Choroid plexus epithelial cell (primary cell): ENCODE measurements around the gene SSNA1.
A peak's percentile ranks its signal among the peaks of the same experiment; 100 is the strongest.

Experiments
- DNase-seq: peaks from one replicate; pipeline ENCODE4 v3.0.0-alpha.2; 2010; ENCODE audit warnings: low read depth
- H3K4me3 ChIP-seq: 2 replicates; pipeline ENCODE4 v1.5.1; 2011; ENCODE audit warnings: low read depth, mild to moderate bottlenecking, control low read depth, low read length, moderate library complexity
- TF ChIP-seq, protein P1 (sequence below): conservative IDR thresholded peaks from 2 replicates; pipeline ENCODE4 v1.5.1; 2011; ENCODE audit warnings: low read depth, mild to moderate bottlenecking, control low read depth, inconsistent platforms, low read length, moderate library complexity

The SSNA1 gene

DNA sequence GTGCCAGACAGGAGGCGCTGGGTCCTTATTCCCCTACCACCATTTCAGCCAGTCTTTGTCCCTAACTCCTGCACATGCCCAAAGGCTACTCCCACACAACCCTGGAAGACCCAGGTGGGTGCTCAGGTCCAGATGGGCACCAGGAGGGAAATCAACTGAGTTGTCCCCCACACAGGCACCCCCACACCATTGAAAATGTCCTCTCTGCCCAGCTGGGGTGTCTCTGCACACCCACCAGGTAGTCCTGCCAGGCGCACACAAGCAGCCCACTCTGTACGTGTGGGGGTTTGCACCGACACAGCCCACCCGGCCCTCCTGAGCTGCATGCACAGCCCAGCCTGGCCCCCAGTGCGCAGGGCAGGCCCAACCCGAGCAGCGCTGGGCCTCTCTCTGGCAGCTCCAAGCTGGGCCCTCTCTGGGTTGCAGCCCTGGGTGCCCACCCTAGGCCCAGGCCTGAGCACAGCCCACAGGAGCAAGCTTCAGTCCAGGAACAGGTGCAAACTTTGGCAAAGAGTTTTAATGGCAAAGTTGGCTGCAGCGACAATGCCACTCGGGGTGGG is 31.4 kb downstream of the SSNA1 start:
- no peak for DNase-seq
- H3K4me3 ChIP-seq, result no peak overlapping the region
- TF ChIP-seq, protein P1, sequence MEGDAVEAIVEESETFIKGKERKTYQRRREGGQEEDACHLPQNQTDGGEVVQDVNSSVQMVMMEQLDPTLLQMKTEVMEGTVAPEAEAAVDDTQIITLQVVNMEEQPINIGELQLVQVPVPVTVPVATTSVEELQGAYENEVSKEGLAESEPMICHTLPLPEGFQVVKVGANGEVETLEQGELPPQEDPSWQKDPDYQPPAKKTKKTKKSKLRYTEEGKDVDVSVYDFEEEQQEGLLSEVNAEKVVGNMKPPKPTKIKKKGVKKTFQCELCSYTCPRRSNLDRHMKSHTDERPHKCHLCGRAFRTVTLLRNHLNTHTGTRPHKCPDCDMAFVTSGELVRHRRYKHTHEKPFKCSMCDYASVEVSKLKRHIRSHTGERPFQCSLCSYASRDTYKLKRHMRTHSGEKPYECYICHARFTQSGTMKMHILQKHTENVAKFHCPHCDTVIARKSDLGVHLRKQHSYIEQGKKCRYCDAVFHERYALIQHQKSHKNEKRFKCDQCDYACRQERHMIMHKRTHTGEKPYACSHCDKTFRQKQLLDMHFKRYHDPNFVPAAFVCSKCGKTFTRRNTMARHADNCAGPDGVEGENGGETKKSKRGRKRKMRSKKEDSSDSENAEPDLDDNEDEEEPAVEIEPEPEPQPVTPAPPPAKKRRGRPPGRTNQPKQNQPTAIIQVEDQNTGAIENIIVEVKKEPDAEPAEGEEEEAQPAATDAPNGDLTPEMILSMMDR, result no peak

DNA sequence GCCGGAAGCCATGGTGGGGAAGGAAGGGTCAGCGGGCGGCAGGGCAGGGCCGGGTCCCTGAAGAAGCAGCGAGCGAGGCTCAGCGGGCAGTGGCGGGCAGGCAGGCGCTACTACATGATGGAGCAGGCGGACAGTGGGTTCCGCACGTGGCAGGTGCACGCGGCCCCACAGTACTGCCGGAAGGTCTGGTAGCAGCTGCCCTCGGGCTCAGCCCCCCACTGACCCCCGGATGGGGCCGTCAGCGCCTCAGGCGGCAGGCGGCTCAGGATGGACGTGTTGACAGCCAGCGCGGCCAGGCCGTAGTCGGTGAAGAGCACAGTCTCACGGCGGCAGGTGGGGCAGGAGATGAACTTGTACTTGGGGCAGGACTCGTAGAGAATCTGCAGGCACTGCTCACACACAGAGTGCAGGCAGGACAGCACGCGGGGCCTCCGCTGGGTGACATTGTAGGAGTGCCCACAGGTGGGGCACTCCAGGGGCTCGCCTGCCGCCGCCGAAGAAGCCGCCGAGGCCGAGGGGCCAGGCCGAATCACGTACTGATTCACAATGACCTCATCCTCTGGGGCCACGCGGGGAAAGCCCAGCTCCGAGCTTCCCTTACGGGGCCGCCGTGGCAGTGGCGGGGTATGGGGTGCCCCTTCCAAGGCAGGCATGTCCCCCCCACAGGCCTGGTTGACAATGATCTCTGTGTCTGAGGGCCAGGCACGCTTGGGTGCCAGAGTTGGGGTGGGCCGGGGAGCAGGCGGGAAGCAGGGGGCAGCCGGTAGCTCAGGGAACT is 32.0 kb downstream of the SSNA1 start:
- no peak overlapping the region for H3K4me3 ChIP-seq
- no peak for DNase-seq
- TF ChIP-seq, protein P1, result no peak

DNA sequence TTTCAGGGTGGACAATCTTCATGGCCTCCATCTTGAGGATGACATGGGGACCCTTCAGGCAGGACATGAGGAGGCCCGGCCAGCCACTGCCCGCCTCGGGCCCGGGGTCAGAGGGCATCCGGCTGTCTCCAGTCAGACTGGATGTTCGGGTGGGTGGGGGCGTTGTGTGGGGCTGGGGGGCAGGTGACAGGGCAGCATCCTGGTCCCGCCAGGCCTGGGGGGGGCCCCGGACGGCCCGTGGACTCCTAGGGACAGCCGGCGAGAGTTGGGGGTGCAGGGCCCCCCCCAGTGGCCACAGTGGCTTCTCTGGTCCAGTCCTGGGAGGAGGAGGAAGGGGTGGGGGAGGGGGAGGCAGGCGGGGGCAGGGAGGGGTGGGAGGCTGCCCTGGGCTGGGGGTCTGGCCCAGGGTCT is 32.6 kb downstream of the SSNA1 start:
- H3K4me3 ChIP-seq, result no peak overlapping the region
- no peak for DNase-seq
- TF ChIP-seq, protein P1, result no peak

DNA sequence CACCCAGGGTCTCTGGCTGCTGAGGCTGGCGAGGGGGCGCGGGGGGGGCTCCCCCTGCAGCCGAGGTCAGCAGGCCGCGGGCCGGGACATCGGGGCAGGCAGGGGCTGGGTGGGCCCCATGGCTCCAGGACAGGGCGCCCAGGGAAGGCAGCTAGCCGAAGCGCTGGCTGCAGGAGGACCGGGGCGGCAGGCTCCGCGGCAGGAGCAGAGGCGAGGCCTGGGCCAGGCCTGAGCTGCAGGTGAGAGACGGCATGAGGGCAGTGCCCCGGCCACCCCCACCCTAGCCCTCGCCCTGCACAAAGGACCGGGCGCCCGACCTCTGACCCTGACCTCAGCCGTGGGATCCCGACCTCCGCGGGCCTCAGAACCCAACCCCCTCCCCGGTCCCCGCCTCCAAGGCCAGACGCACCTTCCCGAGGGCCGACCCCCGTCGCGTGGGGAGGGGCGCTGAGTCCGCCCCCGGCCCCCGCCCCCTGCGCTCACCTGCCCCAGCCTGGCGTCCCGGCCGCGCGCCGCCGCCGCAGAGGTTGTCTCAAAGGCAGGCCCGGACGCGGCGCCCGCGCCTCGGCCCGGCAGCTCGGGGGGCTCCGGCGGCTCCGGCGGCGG is 33.1 kb downstream of the SSNA1 start:
- TF ChIP-seq, protein P1, result no peak
- peak overlapping the region; percentile 5 for H3K4me3 ChIP-seq
- DNase-seq, result no peak

DNA sequence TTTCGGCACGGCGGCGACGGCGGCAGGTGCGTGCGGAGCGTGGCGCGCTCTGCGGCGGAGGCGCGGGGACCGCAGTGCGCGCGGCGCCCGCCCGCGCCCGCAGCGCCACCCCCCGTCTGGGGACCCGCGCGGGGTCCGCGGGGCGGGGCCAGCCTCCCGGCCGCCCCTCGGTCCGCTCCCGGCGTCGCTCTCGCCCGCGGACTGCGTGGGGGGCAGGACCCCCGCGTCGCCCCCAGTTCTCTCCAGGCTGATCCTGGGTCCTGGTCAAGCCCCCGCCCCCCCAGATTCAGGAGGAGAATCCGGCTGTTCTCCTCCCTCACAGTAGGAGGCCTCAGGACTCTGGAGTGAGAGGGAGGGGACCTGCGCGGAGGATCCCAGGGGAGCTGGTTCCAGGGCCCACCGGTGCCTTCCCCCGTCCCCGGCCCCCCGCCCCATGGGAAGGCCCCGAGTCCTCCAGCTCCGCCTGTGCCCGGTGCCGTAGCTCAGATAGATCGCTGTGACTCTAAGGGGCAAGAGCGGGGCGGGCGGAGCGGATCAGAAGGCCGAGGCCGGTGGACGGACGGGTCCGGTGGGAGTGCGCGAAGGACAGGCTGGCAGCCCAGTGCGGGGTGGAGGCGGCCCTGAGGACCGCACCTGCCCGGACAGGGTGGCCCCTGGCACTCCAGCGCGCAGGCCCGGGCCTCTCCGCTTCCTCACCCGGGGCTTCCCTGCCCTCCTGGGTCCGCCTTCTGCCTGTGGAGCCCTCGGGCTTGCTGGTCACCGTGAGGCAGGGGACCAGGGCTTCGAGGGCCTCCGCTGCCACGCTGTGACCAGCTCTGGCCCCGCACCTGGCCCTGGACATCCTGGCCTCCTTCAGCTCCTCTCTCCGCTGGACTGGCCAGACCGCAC is 34.0 kb downstream of the SSNA1 start, which contains the start of gene RNF208:
Gene RNF208, minus strand, starts transcription at position 51 of the 888 bp plus-strand sequence. CDS start 1,028 bp downstream, outside the sequence.
- peak within 1 kb of the TSS; percentile 93 for H3K4me3 ChIP-seq
- TF ChIP-seq, protein P1, result no peak
- DNase-seq, result no peak

DNA sequence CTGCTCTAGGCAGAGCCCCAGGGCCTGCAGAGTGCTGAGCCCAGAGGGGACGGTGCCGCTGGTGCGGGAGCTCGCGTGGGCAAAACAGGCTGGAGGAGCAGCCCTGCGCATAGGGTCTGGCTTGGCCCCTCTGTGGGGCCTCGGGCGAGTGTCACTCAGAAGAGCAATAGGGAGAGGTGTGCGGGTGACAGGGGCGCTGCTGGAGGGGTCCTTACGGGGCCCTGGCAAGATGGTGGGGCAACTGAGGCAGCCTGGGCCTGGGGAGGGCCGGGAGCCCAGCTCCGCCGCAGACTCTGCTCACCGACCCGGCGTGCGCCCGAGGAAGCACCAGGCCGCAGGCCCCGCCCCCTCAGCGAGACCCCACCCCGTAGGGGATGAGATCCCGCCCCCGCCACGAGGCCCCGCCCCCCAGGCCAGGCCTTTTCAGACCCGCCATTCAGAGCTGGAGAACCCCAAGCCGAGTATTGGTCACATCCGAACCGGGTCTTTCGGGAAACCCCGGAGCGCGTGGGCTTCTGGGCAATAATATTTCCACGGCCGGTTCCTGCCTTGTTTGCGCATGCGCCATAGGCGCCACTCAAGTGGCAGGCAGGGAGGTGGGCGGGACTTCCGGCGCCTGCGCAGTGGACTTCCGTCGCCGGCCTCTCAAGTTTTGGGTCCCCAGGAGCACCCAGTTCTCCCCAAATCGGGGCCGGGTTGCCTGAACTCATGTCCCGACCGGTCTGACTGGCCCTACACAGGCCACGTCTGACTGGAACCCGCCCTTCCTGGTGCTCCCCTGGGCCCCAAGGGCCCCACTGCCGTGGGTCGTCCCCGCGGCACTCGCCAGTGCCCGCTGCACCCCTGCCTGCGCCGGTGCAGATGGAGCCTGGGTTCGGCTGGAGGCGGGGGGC is 34.8 kb downstream of the SSNA1 start:
- H3K4me3 ChIP-seq, result peak overlapping the region; percentile 93
- TF ChIP-seq, protein P1, result no peak

More for the DNA sequence above, 34.8 kb downstream of the SSNA1 start:
- peak; percentile 99 for DNase-seq
